K562 (cell line): ENCODE results near the gene DYRK1A.

Experiments used
- CBX1 ChIP-seq: sonication (generic); IDR thresholded peaks from 2 replicates; pipeline ENCODE4 v1.6.1; 2016; ENCODE audit warnings: antibody characterized with exemption, low read depth, mild to moderate bottlenecking
- HNRNPLL ChIP-seq: fragments of 200-400 bp; formaldehyde crosslinking; IDR thresholded peaks from 2 replicates; pipeline ENCODE4 v1.6.1; 2017; ENCODE audit warnings: low read length, low read depth, mild to moderate bottlenecking; ENCODE audit not compliant: poor library complexity, severe bottlenecking
- MAZ ChIP-seq, 2 experiments: fragments of 450-650 bp in 1 of 2; sonication (generic) in 1 of 2; formaldehyde crosslinking; IDR thresholded peaks in 1 of 2; conservative IDR thresholded peaks in 1 of 2; 2 replicates each; pipeline versions ENCODE4 v1.4.0 to v1.5.0; 2020; ENCODE audit warnings: mild to moderate bottlenecking in 1 of 2, missing genetic modification reagents in 1 of 2
- NFRKB ChIP-seq: fragments of 450-650 bp; IDR thresholded peaks from 2 replicates; pipeline ENCODE4 v1.6.1; 2016; ENCODE audit warnings: low read depth
- ZNF274 ChIP-seq: IDR thresholded peaks from 2 replicates; pipeline ENCODE4 v1.6.1; 2011; ENCODE audit warnings: low read depth, mild to moderate bottlenecking, low read length, moderate library complexity, borderline replicate concordance

DNA sequence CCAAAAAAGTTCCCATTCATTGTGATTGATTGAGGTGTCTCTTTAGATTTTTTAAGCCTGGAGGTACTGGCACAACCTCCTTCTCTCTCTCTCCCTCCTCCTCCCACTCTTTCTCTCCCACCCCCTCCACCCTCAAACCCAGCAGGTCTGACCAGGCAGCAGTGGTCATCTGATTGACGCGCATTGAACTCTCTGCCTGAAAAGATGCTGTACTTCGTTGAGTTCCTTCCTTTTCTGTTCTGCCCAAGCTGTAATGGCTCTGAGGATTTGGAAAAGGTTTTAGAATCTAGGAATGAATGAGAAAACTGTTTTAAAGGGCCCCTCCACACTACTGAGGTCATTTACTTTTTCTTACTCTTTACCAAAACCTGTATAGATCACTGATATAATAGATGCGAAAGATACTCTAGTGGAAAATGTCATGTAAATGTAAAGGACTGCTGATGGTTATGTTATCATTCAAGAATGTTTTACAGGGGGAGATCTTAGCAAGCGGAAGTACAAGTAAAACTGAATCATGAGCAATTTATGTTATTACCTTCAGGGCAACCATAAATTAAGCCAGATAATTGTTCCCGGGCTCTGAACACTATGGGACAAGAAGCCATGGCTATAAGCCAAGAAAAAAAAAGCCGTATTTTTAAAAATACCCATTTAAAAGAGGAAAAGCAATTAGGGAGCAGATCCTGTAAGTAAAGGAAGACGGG lies 25.2 kb upstream of the DYRK1A start:
- TF ChIP-seq ZNF274 (no peak), MAZ (CRISPR knock-in tag; conservative IDR thresholded peaks at IDR 0.05 in 1 of 2, IDR thresholded peaks at IDR 0.05 in 1 of 2) (no peak), NFRKB (no peak), CBX1 (no peak), HNRNPLL (no peak)
